BE2C (cell line): ENCODE data around the gene CEP170B.
A peak's percentile ranks its signal among the peaks of the same experiment; 100 is the strongest.

Source experiments
- DNase-seq: peaks from one replicate; pipeline ENCODE4 v3.0.0-alpha.2; 2020
- H3K27me3 ChIP-seq: fragments of 250-450 bp; sonication (Bioruptor Pico); 2 replicates; pipeline ENCODE4 v1.5.1; 2020; ENCODE audit warnings: mild to moderate bottlenecking
- H3K36me3 ChIP-seq: fragments of 250-450 bp; sonication (Bioruptor Pico); 2 replicates; pipeline ENCODE4 v1.5.1; 2020; ENCODE audit warnings: mild to moderate bottlenecking
- H3K4me1 ChIP-seq: fragments of 250-450 bp; sonication (Bioruptor Pico); 2 replicates; pipeline ENCODE4 v1.5.1; 2020
- H3K4me3 ChIP-seq: 2 replicates; pipeline ENCODE4 v1.5.1; 2011; ENCODE audit warnings: low read depth, low read length
- H3K9me3 ChIP-seq: fragments of 250-450 bp; sonication (Bioruptor Pico); 2 replicates; pipeline ENCODE4 v1.5.1; 2020
- CTCF ChIP-seq: IDR thresholded peaks from 2 replicates; pipeline ENCODE4 v1.5.1; 2012; ENCODE audit warnings: mild to moderate bottlenecking, low read depth, low read length

CEP170B gene

GRCh38 chr14:104821229-104821945 lies 43.7 kb upstream of the CEP170B start:
- H3K36me3 ChIP-seq = no peaks in the 10 kb centered on the region
- H3K4me3 ChIP-seq = no peak overlapping the region
- TF ChIP-seq CTCF = no peak
- H3K27me3 ChIP-seq = no peaks in the 10 kb centered on the region
- H3K9me3 ChIP-seq = no peaks in the 10 kb centered on the region
- DNase-seq = no peak
- H3K4me1 ChIP-seq = peaks cover 3% of the 10 kb centered on the region

- DNase-seq = no peak
- Histone ChIP-seq H3K36me3 (no peaks in the 10 kb centered on the region), H3K4me3 (no peak overlapping the region), H3K9me3 (no peaks in the 10 kb centered on the region), H3K27me3 (no peaks in the 10 kb centered on the region), H3K4me1 (peaks cover 4% of the 10 kb centered on the region)
- no peak for TF ChIP-seq CTCF
These were observed 43.0 kb upstream of the CEP170B start for GRCh38 chr14:104821971-104822608.

GRCh38 chr14:104822821-104823615 lies 42.0 kb upstream of the CEP170B start:
- no peak overlapping the region for H3K4me3 ChIP-seq
- no peak for DNase-seq
- TF ChIP-seq CTCF = no peak

GRCh38 chr14:104824353-104824997 lies 40.6 kb upstream of the CEP170B start:
- no peak overlapping the region for H3K4me3 ChIP-seq
- peaks cover 9% of the 10 kb centered on the region for H3K4me1 ChIP-seq
- H3K36me3 ChIP-seq = no peaks in the 10 kb centered on the region
- no peaks in the 10 kb centered on the region for H3K27me3 ChIP-seq
- no peak for TF ChIP-seq CTCF
- no peaks in the 10 kb centered on the region for H3K9me3 ChIP-seq
- no peak for DNase-seq

More at GRCh38 chr14:104822821-104823615, 42.0 kb upstream of the CEP170B start:
- no peaks in the 10 kb centered on the region for H3K9me3 ChIP-seq
- H3K4me1 ChIP-seq = peaks cover 9% of the 10 kb centered on the region
- H3K36me3 ChIP-seq = no peaks in the 10 kb centered on the region
- no peaks in the 10 kb centered on the region for H3K27me3 ChIP-seq

GRCh38 chr14:104826189-104826860 lies 38.7 kb upstream of the CEP170B start:
- no peaks in the 10 kb centered on the region for H3K36me3 ChIP-seq
- peak; percentile 93 for DNase-seq
- peaks cover 6% of the 10 kb centered on the region; the same call in 1 of the 2 replicates for H3K4me1 ChIP-seq
- H3K9me3 ChIP-seq = no peaks in the 10 kb centered on the region
- H3K4me3 ChIP-seq = peak overlapping the region; percentile 66
- no peaks in the 10 kb centered on the region for H3K27me3 ChIP-seq
- peak; percentile 45 for TF ChIP-seq CTCF
